Dedifferentiated amniotic fluid mesenchymal stem cell (primary cell): ENCODE results near the gene KAT8.
A peak's percentile ranks its signal among the peaks of the same experiment; 100 is the strongest.
"Not testable (repeated sequence)": the region's sequence is repeated elsewhere in the genome, so short reads cannot be mapped to it uniquely, and the experiment has no call there.

ENCODE experiments used
- DNase-seq: peaks from one replicate; pipeline ENCODE4 v3.0.0-alpha.2; 2016; ENCODE audit errors: extremely low spot score

The KAT8 gene

DNA sequence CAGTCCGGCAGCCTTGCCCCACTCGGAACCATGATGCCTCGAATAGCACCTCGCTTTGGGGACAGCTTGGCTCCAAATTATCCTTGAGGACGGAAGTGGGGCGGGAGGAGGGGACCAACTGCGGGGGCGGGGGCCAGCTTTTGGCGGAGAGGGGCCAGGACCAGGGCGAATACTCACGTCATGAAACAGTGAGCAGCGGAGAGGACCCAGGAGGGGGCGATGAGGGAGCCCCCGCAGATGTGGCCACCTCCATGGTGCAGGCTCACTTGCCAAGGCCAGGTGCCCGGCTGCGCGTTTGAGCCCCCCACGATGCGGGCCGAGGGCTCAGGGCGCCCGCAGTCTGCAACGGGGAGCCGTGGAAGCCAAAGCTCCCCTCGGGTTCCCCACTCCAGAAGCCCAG lies 31.4 kb downstream of the KAT8 start:
- no peak for DNase-seq

DNA sequence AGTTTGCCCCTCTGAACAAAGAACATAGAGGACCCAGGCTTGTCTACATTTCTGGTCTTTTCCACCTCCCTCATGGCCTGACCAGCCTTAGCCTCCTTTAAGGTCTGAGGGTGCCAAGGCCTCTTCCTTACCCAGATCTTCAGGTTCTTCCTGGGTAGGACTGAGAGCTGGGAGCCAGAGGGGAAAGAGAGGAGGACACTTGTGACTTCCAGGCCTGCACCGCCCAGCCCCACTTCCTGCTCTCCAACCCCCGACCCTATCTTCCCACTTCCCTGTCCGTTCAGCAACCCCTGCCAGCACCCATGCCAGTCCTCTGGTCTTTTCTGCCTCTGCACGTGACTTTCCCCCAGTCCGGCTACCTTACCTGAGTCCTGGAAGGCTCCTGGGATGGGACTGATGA lies 31.9 kb downstream of the KAT8 start:
- DNase-seq = no peak

DNA sequence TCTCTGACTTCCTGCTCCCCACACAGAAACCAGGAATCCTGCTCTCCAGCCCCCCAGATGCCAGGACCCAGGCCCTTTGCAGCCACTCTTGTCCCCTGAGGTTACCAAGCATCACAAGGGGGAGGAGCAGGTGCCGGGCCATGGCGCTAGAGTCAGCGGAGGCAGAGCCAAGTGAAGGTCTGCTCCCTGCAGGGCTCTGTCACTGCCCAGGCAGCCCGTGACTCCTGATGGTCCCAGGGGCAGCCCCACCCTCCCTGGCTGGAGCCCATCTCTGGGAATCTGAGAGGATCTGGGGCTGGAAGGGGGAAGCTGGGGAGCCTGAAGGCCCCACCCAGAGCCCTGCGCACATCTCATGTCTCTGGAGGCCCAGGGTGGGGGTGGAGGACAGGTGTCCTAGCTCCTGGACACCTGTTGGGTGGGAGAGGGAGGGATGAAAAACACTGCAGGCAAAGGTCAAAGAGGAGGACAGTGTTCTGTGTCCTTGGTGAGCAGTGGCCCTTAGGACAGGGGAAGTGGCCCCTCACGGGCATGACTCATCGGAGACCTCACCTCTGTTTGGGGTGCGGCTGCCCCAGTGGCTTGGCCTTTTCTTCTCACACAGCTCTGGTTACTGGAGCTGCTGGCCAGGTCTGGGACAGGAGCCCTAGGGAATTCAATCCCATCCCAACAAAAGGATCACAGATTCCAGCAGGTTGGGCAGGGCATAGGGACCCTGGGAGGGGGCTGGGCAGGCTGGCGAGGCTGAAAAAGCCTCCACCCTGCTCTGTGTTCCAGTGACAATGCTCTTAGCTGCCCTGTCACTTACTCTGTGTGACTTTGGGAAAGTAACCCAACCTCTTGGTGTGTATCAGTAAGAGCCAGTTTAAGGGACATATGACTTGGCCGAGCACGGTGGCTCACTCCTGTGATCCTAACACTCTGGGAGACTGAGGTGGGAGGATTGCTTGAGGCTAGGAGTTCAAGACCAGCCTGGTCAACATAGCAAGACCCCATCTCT lies 32.7 kb downstream of the KAT8 start, which contains the start of gene PRSS36:
Gene PRSS36 (minus strand): TSS at position 173 of the 997 bp plus-strand sequence. CDS start 31 bp downstream, at position 142.
- DNase-seq = no peak

DNA sequence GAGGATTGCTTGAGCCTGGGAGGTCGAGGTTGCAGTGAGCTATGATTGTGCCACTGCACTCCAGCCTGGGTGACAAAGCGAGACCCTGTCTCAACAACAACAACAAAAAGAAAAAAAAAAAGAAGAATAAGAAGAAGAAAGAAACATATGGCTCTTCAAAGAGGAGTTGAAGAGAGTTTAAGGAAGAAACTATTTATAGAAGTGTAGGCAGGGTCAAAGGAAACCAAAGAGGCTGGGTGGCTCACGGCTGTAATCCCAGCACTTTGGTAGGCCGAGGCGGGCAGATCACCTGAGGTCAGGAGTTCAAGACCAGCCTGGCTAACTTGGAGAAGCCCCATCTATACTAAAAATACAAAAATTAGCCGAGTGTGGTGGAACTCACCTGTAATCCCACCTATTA lies 33.5 kb downstream of the KAT8 start:
- not testable (repeated sequence) for DNase-seq

DNA sequence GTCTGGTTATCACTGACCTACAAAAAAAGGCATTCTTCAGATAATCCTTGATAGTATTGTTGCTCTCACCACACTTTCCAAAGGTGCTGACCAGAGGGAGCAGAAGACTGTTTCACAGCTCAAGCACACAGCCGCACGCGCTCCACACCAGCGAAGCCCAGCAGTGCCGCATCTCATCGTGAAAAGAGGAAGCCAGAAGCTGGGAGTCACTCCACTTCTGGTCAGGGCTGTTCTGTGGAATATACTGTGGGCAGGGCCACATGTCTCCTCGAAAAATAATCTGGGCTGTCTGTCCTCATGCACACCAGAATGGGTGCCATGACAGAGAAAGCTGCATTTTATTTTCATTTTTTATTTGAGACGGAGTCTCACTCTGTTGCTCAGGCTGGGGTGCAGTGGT lies 39.7 kb downstream of the KAT8 start:
- no peak for DNase-seq

DNA sequence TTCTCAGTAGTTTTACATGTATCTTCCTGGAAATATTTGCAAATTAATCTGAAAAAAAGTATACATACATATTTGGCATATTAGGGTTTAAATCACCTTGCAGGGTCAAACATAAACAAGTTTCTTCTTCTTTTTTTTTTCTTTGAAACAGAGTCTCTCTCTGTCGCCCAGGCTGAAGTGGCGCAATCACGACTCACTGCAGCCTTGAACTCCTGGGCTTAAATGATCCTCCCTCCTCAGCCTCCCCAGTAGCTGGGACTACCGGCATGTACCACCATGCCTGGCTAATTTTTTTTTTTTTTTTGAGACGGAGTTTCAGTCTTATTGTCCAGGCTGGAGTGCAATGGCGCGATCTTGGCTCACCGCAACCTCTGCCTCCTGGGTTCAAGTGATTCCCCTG lies 49.9 kb downstream of the KAT8 start:
- DNase-seq = no peak

DNA sequence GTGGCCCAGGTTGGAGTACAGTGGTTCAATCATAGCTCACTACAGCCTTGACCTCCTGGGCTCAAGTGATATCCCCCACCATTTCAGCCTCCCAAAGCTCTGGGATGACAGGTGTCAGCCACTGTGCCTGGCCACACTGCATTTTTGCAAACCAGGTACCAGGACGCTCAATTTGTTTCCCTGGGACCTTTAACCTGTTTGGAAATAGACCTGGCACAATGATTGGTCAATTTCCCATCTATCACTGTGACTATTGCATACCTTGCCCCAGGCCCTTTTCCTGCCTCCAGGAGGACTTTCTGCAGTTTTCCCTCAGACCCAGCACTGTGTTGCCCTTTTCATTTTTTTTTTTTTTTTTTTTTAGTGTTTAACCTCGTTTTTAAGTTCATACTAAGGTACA lies 51.4 kb downstream of the KAT8 start:
- DNase-seq = no peak

DNA sequence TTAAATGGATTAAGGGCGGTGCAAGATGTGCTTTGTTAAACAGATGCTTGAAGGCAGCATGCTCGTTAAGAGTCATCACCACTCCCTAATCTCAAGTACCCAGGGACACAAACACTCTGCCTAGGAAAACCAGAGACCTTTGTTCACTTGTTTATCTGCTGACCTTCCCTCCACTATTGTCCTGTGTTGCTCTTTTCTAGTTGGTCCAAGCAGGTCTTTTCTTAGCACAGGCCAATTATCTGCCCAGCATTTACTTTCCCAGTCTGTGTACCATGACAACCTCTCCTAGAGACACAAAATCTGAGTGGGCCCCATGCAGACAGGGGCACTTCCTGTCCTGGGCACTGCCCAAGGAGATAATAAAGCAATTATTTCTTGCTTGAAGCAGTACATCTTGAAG lies 52.6 kb downstream of the KAT8 start:
- not testable (repeated sequence) for DNase-seq

DNA sequence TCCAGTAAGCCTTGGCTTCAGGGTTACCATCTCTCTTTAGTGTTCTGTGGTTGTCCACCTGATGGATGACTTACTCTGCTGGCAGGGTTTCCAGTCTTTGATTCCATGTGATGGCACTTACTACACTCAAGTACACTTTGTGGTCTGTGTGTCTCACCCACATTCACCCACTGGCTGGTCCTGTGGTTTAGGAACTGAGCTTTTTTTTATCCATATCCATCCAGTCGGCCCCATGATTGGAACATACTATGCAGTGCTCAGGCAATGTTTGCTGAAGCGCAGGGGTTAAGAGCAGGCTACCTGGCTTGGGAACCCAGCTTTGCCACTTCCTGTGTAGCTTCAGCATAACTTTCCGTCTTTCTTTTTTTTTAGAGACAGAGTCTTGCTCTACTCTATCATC lies 59.7 kb downstream of the KAT8 start:
- no peak for DNase-seq

DNA sequence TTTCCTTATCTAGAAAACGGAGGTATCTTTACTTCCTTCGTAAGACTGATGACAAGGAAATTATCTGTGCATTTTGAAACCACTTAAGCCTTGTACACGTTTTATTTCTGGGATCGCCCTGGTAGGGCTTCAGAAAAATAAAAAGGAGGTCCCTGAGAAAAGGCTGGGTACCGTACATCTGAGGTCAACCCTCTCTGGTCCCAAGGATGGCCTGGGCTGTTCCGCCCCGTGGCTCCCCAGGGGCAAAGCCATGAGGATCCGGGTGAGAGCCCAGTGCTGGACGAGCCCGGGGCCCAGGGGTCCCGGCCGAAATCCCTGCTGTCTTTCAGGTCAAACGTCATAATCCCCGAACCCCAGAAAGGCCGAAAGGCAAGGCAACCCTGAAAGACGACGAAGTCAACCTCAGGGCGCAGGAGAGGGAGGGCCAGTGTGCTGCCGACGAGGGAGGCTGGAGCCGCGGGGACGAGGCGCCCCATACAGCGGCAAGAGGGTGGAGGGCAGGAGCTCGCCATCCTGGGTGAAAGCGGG lies 61.8 kb downstream of the KAT8 start:
- no peak for DNase-seq

DNA sequence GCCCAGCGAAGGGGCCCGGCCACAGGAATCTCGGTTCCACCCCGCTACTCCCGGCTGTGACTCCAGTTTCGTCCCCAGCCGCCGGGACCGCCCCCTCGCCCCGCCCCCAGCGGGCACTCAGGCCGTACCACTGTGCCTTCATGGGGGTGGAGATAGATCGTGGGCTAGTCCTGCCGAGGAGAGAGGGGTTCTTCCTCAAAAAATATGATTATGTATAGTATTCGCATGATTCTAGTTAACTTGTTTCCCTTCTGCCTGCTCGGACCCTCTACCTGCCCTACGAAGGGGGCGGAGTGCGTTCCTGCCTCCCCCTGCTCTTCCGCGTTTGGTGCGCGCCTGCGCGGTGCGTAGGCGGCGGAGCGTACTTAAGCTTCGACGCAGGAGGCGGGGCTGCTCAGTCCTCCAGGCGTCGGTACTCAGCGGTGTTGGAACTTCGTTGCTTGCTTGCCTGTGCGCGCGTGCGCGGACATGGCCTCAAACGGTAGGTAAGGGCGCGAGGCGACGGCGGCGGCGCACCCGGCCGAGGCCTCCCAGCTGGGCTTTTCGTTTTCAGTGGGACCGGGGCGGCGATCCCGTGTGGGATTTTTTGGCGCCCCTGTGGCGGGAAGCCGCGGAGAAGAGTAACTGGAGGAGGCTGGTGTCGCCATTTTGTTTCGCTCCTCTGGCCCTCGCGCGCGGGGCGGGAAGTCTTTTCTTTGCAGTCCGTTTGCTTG lies 62.4 kb downstream of the KAT8 start, which contains the start of gene FUS:
Gene FUS (plus strand): TSS at position 393 of the 713 bp plus-strand sequence. CDS start 76 bp downstream, at position 469.
- peak; percentile 77 for DNase-seq
